ENCODE data around the gene ZFAND3. TPM values are rescaled to one million over a fixed set of nuclear protein-coding genes. Genes with fewer than 3 reads are reported as not detected.
A peak's percentile ranks its signal among the peaks of the same experiment; 100 is the strongest.

Gene ZFAND3
- polyA plus RNA-seq, 2 of the 4 experiments (the other 2 are of a cell fraction): 12.0 to 50.0 TPM

- ATAC-seq (no peak), FAIRE-seq (no peak), DNase-seq (ENCODE audit: low read depth in 1 of 2, low spot score in 1 of 2) (no peak)
- WGBS (ENCODE audit: missing lambda C conversion rate): 88% methylated on average over 1 of the region's 1 CpG
- Histone ChIP-seq H3K4me2 (no peak overlapping the region), H3K4me3 (no peak overlapping the region), H3K27ac (no peak overlapping the region), H3K4me1 (peaks cover 22% of the 10 kb centered on the region; the same call in 2 of the 3 replicates), H3K9me3 (no peaks in the 10 kb centered on the region)
- ChIA-PET POLR2A (no interaction called here), CTCF (interaction anchor here (0.7 to 1.6 kb wide), 4 partner anchors 8 to 535 kb away, joined by 3 to 5 read pairs (median 3); no protein-coding TSS in a partner anchor)
- TF ChIP-seq CHD2 (IDR thresholded peaks at IDR 0.05; ENCODE audit: low read length, partially characterized antibody): no peak
- no peak for TF ChIP-seq CBX8 (IDR thresholded peaks at IDR 0.05)
- no peak for TF ChIP-seq HES2 (IDR thresholded peaks at IDR 0.05)
- no peak for TF ChIP-seq RARB (CRISPR knock-in tag; IDR thresholded peaks at IDR 0.05)
- no peak for TF ChIP-seq EP300 (IDR thresholded peaks at IDR 0.05)
- no peak for TF ChIP-seq HOXB5 (CRISPR knock-in tag; IDR thresholded peaks at IDR 0.05)
- no peak for TF ChIP-seq RCOR1 (IDR thresholded peaks at IDR 0.05; ENCODE audit: low read depth, low read length)
- no peak for TF ChIP-seq E2F6 (IDR thresholded peaks at IDR 0.05; ENCODE audit: borderline replicate concordance, low read depth)
- no peak for TF ChIP-seq REST (IDR thresholded peaks at IDR 0.05)
- TF ChIP-seq CEBPB (IDR thresholded peaks at IDR 0.05): no peak
- TF ChIP-seq SREBF2 (IDR thresholded peaks at IDR 0.05): no peak
Measured at GRCh38 chr6:38035478-38035877, 216.0 kb downstream of the ZFAND3 start.

GRCh38 chr6:38039502-38039901 lies 220.0 kb downstream of the ZFAND3 start:
- FAIRE-seq (no peak), DNase-seq (ENCODE audit: low read depth in 1 of 2, low spot score in 1 of 2) (no peak), ATAC-seq (no peak)
- H3K4me2 ChIP-seq: no peak overlapping the region
- TF ChIP-seq MAFK (IDR thresholded peaks at IDR 0.05; ENCODE audit: partially characterized antibody) (no peak), TP53 (CRISPR knock-in tag; IDR thresholded peaks at IDR 0.05) (no peak)
- peaks cover 29% of the 10 kb centered on the region; the same call in 2 of the 3 replicates for H3K4me1 ChIP-seq
- CTCF ChIA-PET: no interaction called here
- H3K4me3 ChIP-seq: no peak overlapping the region
- POLR2A ChIA-PET: no interaction called here
- no peak overlapping the region for H3K27ac ChIP-seq
- WGBS (ENCODE audit: missing lambda C conversion rate): 51% methylated on average over 2 of the region's 2 CpGs
- no peaks in the 10 kb centered on the region for H3K9me3 ChIP-seq

DNA sequence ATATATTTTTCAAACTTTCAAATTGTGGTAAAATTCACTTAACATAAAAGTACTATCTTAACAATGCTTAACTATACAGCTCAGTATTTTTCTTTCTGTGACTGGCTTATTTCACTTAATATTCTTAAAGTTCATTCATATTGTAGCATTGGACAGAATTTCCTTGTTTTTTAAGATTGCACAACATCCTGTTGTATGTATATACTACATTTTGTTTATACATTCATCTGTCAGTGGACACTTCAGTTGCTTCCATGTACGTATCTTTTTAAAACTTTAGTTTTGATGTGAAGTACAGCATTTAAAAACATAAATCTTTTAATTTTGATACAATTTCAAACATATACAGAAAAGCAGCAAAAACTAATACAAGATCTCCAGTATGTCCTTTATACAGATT lies 220.7 kb downstream of the ZFAND3 start:
- 38% methylated on average over 1 of the region's 1 CpG for WGBS (ENCODE audit: missing lambda C conversion rate)
- no peak overlapping the region for H3K27ac ChIP-seq
- H3K4me2 ChIP-seq: no peak overlapping the region
- TF ChIP-seq MAZ (IDR thresholded peaks at IDR 0.05; ENCODE audit: borderline replicate concordance, low read depth, low read length) (no peak), CEBPB (IDR thresholded peaks at IDR 0.05) (peak; percentile 37 to 51; a peak in 2 of 4 replicates), NPAS2 (CRISPR knock-in tag; IDR thresholded peaks at IDR 0.05; ENCODE audit: borderline replicate concordance) (no peak)
- no peak overlapping the region for H3K4me3 ChIP-seq
- ChIA-PET CTCF (no interaction called here), POLR2A (no interaction called here)
- ATAC-seq (no peak), DNase-seq (ENCODE audit: low read depth in 1 of 2, low spot score in 1 of 2) (no peak), FAIRE-seq (no peak)
- no peaks in the 10 kb centered on the region for H3K9me3 ChIP-seq
- peaks cover 27% of the 10 kb centered on the region; the same call in 2 of the 3 replicates for H3K4me1 ChIP-seq

GRCh38 chr6:38043259-38043753 lies 223.8 kb downstream of the ZFAND3 start:
- no peaks in the 10 kb centered on the region for H3K9me3 ChIP-seq
- CTCF ChIA-PET: interaction anchor here (1.4 kb wide), 1 partner anchor 9 kb away, joined by 3 read pairs; no protein-coding TSS in a partner anchor
- POLR2A ChIA-PET: no interaction called here

More at GRCh38 chr6:38043259-38043753, 223.8 kb downstream of the ZFAND3 start:
- Histone ChIP-seq H3K4me2 (no peak overlapping the region), H3K27ac (no peak overlapping the region), H3K4me3 (no peak overlapping the region), H3K4me1 (peaks cover 21% of the 10 kb centered on the region; the same call in 2 of the 3 replicates)
- DNase-seq (ENCODE audit: low read depth in 1 of 2, low spot score in 1 of 2) (no peak), ATAC-seq (no peak), FAIRE-seq (no peak)
- TF ChIP-seq HDAC2 (IDR thresholded peaks at IDR 0.05) (no peak), CHD2 (IDR thresholded peaks at IDR 0.05; ENCODE audit: low read length, partially characterized antibody) (no peak), HOXB5 (CRISPR knock-in tag; IDR thresholded peaks at IDR 0.05) (no peak), POLR2A (IDR thresholded peaks at IDR 0.05; ENCODE audit: low read length) (no peak), BCL3 (IDR thresholded peaks at IDR 0.05) (no peak), CEBPB (IDR thresholded peaks at IDR 0.05) (no peak)
- 78% methylated on average over 3 of the region's 3 CpGs for WGBS (ENCODE audit: missing lambda C conversion rate)

All from A549 (cell line).